ENCODE results near the gene KSR2.

DNA sequence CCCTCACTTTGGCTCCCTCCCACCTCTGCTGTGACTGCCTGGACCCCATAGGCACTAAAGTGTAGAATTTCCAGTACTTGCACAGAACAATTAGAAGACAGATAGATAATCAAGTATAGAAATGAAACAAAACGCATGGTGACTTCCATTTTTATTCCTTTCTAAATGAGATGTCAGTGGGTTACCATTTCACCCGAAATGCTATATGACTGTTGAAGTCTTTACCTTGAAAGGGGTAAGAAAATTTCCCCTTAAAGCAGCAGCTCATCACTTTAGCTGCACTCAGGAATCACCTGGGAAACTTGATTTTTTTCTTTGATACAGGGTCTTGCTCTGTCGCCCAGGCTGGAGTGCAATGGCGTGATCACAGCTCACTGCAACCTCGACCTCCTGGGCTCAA, 12.5 kb upstream of the KSR2 start:
- no peak for TF ChIP-seq POLR2A (IDR thresholded peaks at IDR 0.05; ENCODE audit: low read depth, low read length)
- TF ChIP-seq POLR2AphosphoS5 (IDR thresholded peaks at IDR 0.05; ENCODE audit: low read depth, low read length), result no peak

Measured in GM12892 (cell line).